Keratinocyte (primary cell): ENCODE measurements around the gene IRGQ. TPM values are rescaled to one million over a fixed set of nuclear protein-coding genes. Genes with fewer than 3 reads are reported as not detected.

Experiments
- DNase-seq: peaks from one replicate; pipeline ENCODE4 v3.0.0-alpha.2; 2011; ENCODE audit warnings: low read depth, missing footprints, low spot score
- FAIRE-seq: peaks from 2 replicates; lab custom pipeline; 2011; peaks lifted over from hg19 to GRCh38; lab: Jason Lieb, UNC
- H2AFZ ChIP-seq: 2 replicates; pipeline ENCODE4 v1.6.0; 2012; ENCODE audit warnings: low read length, control low read depth, inconsistent platforms; ENCODE audit not compliant: control insufficient read depth
- H3K27ac ChIP-seq: 2 replicates; pipeline ENCODE4 v1.5.1; 2011; ENCODE audit warnings: low read length; ENCODE audit not compliant: control insufficient read depth, insufficient read depth
- H3K27me3 ChIP-seq: 3 replicates; pipeline ENCODE4 v1.6.0; 2011; ENCODE audit warnings: low read length; ENCODE audit not compliant: control insufficient read depth, insufficient read depth; ENCODE audit errors: extremely low read depth
- H3K36me3 ChIP-seq, 2 experiments: 2 replicates in 1 of 2; 3 replicates in 1 of 2; pipeline ENCODE4 v1.5.1; 2011; ENCODE audit warnings: low read length in 2 of 2, mild to moderate bottlenecking in 1 of 2; ENCODE audit not compliant: control insufficient read depth in 2 of 2, insufficient read depth in 2 of 2; ENCODE audit errors: extremely low read depth in 1 of 2
- H3K4me1 ChIP-seq: 3 replicates; pipeline ENCODE4 v1.5.1; 2011; ENCODE audit warnings: low read length; ENCODE audit not compliant: control insufficient read depth, insufficient read depth; ENCODE audit errors: extremely low read depth
- H3K4me2 ChIP-seq: 3 replicates; pipeline ENCODE4 v1.6.0; 2011; ENCODE audit warnings: low read depth, low read length; ENCODE audit not compliant: control insufficient read depth, insufficient read depth; ENCODE audit errors: extremely low read depth
- H3K4me3 ChIP-seq, 3 experiments: fragments of 200-600 bp in 1 of 3; sonication (generic) in 1 of 3; 2 replicates in 2 of 3; 3 replicates in 1 of 3; pipeline ENCODE4 v1.5.1; 2011 to 2016; ENCODE audit warnings: low read length in 3 of 3, mild to moderate bottlenecking in 3 of 3, control low read depth in 2 of 3, inconsistent platforms in 1 of 3, low read depth in 1 of 3, mixed read lengths in 1 of 3, mixed run types in 1 of 3, moderate library complexity in 1 of 3; ENCODE audit not compliant: control insufficient read depth in 2 of 3, insufficient read depth in 2 of 3; ENCODE audit errors: extremely low read depth in 1 of 3
- H3K79me2 ChIP-seq: 2 replicates; pipeline ENCODE4 v1.6.0; 2012; ENCODE audit warnings: low read length; ENCODE audit not compliant: control insufficient read depth, insufficient read depth
- H3K9ac ChIP-seq: 3 replicates; pipeline ENCODE4 v1.6.0; 2011; ENCODE audit warnings: low read length; ENCODE audit not compliant: control insufficient read depth, insufficient read depth; ENCODE audit errors: extremely low read depth
- H3K9me1 ChIP-seq: 3 replicates; pipeline ENCODE4 v1.6.0; 2011; ENCODE audit warnings: low read length; ENCODE audit not compliant: control insufficient read depth, insufficient read depth; ENCODE audit errors: extremely low read depth
- H3K9me3 ChIP-seq: 2 replicates; pipeline ENCODE4 v1.5.1; 2012; ENCODE audit warnings: low read depth, low read length; ENCODE audit not compliant: control insufficient read depth
- H4K20me1 ChIP-seq: 3 replicates; pipeline ENCODE4 v1.6.0; 2011; ENCODE audit warnings: low read length; ENCODE audit not compliant: control insufficient read depth, insufficient read depth; ENCODE audit errors: extremely low read depth
- EZH2 ChIP-seq: IDR thresholded peaks from one replicate; pipeline ENCODE4 v1.6.1; 2012; ENCODE audit warnings: inconsistent platforms, mild to moderate bottlenecking, low read length, moderate library complexity
- dilution Hi-C: fragments of 300-500 bp; cut with MboI; formaldehyde crosslinking; loops from one replicate; pipeline ENCODE4 v1.7.0; 2020; ENCODE audit warnings: low sequenced_read_pairs; ENCODE audit not compliant: extremely low pct_ligation_motif_present
- polyA plus RNA-seq, 5 experiments: library from polyadenylated mRNA; depleted of rRNA in 3 of 5; stranded (reverse) in 3 of 5; stranded (forward) in 1 of 5; unstranded in 1 of 5; fragments of >200 nt; gene quantifications; 1 replicate in 1 of 5; 2 replicates in 3 of 5; 3 replicates in 1 of 5; pipeline versions ENCODE4 v1.2.1 to v1.2.3, GENCODE V29; 2011 to 2012; ENCODE audit warnings: missing spikeins in 2 of 5, low read depth in 1 of 5, low replicate concordance in 1 of 5
- TF ChIP-seq, protein P1 (sequence below), 3 experiments: IDR thresholded peaks in 1 of 3; conservative IDR thresholded peaks in 1 of 3; optimal IDR thresholded peaks in 1 of 3; 2 replicates in 2 of 3; 3 replicates in 1 of 3; pipeline versions ENCODE3 to v1.5.1; 2011; ENCODE audit warnings: low read length in 3 of 3, mild to moderate bottlenecking in 3 of 3, moderate library complexity in 2 of 3, control low read depth in 1 of 3, inconsistent platforms in 1 of 3; ENCODE audit not compliant: insufficient read depth in 2 of 3; ENCODE audit errors: extremely low read depth in 1 of 3

The IRGQ gene
- polyA plus RNA-seq, 1 donor (not counting 4 experiments of a cell fraction or from before 2014, with no cell fraction given), result 12.9 TPM

DNA sequence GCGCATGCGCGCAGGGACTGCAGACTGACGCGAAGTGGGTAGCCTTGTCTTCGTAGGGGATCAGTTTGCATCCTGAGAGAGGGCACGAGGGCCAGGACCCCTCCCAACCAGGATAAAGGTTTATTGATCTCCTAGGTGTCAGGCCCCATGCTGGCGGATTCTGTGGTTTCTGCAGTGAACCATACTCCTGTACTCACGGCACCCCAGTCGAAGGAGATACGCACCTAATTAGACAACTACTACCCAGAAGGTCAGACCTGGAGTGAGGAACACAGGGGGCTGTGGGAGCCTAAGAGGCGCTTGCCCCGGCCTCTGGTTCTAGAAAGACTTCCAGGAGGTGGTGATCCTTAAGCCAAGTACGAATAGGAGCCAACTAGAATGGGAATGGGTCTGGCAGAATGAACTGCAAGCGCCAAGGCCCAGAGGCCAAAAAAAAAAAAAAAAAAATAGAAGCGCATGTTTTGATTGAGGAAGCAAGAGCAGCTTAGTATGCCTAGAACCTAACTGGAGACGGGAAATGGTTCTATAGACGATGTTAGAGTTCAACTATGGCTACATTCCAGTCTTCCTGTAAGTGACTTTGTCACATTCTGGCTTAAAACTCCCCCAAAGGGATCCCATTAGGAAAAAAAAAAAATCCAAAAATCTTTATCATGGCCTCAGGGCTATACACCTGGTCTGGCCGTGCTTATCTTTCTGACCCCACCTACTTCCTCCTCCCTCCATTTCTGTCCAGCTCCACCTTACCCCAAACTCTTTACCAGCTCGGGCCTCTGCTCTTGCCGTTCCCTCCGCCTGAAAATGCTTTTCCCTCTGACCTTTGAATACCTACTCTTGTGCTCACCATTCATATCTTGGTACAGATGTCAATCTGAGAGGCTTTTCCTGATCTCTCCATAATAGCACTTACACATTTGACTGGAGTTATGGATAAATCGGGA, 24.4 kb upstream of the IRGQ start:
- dilution Hi-C loops, result no loop called here
- FAIRE-seq (no peak), DNase-seq (no peak)
- H3K27me3 ChIP-seq, result no peaks in the 10 kb centered on the region
- H3K27ac ChIP-seq, result peak overlapping the region; percentile 63
- no peaks in the 10 kb centered on the region for H3K9me3 ChIP-seq
- H3K9me1 ChIP-seq, result no peaks in the 10 kb centered on the region
- TF ChIP-seq, protein P1, sequence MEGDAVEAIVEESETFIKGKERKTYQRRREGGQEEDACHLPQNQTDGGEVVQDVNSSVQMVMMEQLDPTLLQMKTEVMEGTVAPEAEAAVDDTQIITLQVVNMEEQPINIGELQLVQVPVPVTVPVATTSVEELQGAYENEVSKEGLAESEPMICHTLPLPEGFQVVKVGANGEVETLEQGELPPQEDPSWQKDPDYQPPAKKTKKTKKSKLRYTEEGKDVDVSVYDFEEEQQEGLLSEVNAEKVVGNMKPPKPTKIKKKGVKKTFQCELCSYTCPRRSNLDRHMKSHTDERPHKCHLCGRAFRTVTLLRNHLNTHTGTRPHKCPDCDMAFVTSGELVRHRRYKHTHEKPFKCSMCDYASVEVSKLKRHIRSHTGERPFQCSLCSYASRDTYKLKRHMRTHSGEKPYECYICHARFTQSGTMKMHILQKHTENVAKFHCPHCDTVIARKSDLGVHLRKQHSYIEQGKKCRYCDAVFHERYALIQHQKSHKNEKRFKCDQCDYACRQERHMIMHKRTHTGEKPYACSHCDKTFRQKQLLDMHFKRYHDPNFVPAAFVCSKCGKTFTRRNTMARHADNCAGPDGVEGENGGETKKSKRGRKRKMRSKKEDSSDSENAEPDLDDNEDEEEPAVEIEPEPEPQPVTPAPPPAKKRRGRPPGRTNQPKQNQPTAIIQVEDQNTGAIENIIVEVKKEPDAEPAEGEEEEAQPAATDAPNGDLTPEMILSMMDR (optimal IDR thresholded peaks at IDR 0.05 in 1 of 3, IDR thresholded peaks at IDR 0.05 in 1 of 3, conservative IDR thresholded peaks at IDR 0.05 in 1 of 3; ENCODE audit: extremely low read depth in 1 of 3, insufficient read depth in 2 of 3, low read length in 3 of 3), result no peak
- TF ChIP-seq EZH2, result no peak
- H4K20me1 ChIP-seq, result no peaks in the 10 kb centered on the region
- H2AFZ ChIP-seq, result peak overlapping the region; percentile 67
- H3K36me3 ChIP-seq, result no peaks in the 10 kb centered on the region
- H3K4me3 ChIP-seq, result peak overlapping the region; percentile 54 to 69 (median 54)
- H3K79me2 ChIP-seq, result peaks cover 13% of the 10 kb centered on the region
- H3K4me1 ChIP-seq, result peaks cover 22% of the 10 kb centered on the region
- H3K9ac ChIP-seq, result peak overlapping the region; percentile 67
- H3K4me2 ChIP-seq, result peak overlapping the region; percentile 86

DNA sequence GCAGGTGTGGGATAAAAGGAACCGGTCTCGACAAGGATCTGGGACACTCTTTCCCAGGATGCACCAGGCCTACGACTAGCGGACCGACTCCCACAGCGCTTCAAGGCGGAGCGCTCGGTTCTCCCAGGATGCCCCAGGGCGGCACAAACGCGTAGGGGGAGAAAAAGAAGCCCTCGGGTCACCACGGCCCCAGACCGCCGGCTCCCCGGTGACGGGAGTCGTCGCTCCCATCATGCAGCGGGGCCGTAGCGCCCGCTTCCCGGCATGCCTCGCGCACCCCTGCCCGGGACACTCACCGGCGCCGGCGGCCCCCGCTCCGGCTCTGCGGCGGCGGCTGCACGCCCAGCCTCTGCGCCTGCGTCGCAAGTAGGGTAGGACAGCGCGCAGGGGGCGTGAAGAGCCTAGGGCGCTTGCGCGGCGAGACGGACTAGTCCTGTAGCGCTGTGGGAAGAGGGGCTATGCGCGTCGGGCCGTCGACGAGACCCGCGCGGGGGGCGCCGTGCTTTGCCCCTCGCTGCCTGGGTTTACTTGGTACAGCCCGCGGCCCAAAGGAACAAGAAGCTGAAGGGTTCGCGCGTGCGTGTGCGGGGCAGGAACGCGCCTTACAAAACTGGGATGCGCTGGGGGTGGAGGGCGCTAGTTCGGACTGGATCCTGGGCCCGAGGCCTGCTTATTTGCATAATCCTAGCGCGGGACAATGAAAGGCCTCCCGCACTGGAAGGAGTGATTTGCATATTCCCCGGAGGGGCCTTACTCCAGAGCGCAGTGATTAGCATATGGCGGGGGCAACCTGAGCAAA, 23.5 kb upstream of the IRGQ start, which contains the start of gene ZNF428:
ZNF428 (minus strand) TSS at position 368 of the 799 bp plus-strand sequence. CDS start 5,325 bp downstream, outside the sequence.
- Histone ChIP-seq H3K4me1 (peaks cover 16% of the 10 kb centered on the region), H3K9me3 (no peaks in the 10 kb centered on the region), H3K36me3 (peaks cover 0 to 2% of the 10 kb centered on the region in 2 experiments), H4K20me1 (no peaks in the 10 kb centered on the region), H3K27me3 (no peaks in the 10 kb centered on the region), H3K79me2 (peaks cover 15% of the 10 kb centered on the region), H3K9ac (peak within 1 kb of the TSS; percentile 67), H2AFZ (peak within 1 kb of the TSS; percentile 67), H3K4me2 (peak within 1 kb of the TSS; percentile 86), H3K9me1 (no peaks in the 10 kb centered on the region), H3K4me3 (peak within 1 kb of the TSS; percentile 54 to 69 (median 54)), H3K27ac (peak within 1 kb of the TSS; percentile 63)
- DNase-seq (peak; percentile 56), FAIRE-seq (peak; percentile 84)
- TF ChIP-seq, protein P1 (optimal IDR thresholded peaks at IDR 0.05 in 1 of 3, IDR thresholded peaks at IDR 0.05 in 1 of 3, conservative IDR thresholded peaks at IDR 0.05 in 1 of 3; ENCODE audit: extremely low read depth in 1 of 3, insufficient read depth in 2 of 3, low read length in 3 of 3), result peak in 1 of 3 experiments; percentile 3
- TF ChIP-seq EZH2, result no peak
- dilution Hi-C loops, result no loop called here
